ENCODE data around the gene REN.

REN gene

DNA sequence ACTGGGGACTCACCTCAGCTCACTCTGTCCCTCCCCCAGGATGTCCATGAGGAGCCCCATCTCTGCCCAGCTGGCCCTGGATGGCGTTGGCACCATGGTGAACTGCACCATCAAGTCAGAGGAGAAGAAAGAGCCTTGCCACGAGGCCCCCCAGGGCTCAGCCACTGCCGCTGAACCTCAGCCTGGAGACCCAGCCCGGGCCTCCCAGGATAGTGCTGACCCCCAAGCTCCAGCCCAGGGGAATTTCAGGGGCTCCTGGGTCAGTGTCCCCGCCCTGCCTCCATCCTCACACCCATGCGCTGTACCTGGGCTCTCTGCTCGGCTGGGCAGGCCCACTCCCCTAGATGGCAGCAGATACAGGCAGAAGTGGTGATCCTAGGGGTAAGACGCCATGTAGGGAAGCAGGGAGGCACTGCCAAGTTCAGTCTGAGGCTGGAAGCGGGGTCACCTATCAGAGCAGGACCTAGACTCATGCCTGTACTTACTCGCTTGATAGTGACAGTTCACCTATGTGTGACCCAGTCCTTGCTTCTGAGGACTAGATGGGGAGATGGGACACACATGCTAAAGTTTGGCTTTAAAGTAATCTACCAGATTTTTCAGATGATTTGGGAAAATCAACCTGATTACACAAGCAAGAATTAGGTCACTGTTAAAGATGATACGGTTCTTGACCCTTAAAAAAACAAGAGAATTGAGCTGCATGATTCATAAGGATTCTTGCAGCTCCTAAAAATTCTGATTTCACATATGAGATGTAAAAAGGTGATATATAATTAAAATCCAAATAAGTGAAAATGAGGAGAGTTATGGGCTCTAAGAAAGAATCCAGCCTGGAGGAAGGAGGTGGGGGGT lies 53.0 kb downstream of the REN start:
- peak overlapping the region in 1 of 2 donors; percentile 27 for H3K4me3 Mint-ChIP-seq
- H3K4me1 Mint-ChIP-seq (ENCODE audit: low read depth in 2 of 2) = peaks cover 0 to 21% of the 10 kb centered on the region in 2 donors
- peaks cover 11% of the 10 kb centered on the region for H3K36me3 Mint-ChIP-seq (ENCODE audit: insufficient read depth)
- H3K27me3 Mint-ChIP-seq = no peaks in the 10 kb centered on the region
- peak overlapping the region in 1 of 2 donors; percentile 75 for H3K27ac Mint-ChIP-seq
- no peaks in the 10 kb centered on the region for H3K9me3 Mint-ChIP-seq
- ATAC-seq (replicated peaks) = no peak
- no peak for DNase-seq

DNA sequence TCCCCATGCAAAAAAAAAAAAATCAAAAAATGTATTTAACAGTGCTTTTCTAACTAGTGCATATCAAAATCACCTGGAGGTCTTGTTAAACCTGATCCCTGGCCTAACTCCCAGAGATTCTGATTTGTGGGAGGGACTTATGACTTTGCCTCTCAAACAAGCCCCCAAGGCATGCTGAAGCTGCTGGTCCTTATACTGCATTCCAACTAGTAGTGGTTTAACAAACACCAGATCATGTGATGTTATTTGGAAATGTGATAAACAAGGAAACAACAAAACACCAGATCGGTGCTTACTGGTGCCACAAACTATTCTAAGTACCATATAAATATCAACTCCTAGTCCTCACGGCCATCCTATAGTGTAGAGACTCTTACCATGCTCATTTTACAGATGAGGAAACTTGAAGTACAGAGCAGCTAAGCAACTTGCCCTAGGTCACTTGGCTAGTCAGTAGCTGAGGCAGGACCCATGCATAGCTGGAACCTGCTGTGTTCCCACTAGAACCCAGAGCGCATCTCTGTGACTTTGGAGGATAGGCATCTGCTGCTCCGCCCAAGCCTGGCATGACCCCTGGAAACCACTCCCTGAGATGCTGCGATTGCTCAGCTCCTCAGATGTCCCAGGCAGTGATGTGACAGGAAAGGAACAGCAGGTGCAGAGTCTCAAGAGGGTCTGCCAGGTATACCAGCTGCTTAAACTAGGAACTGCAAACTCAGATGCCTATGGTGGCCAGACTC lies 55.1 kb downstream of the REN start:
- peaks cover 11% of the 10 kb centered on the region for H3K36me3 Mint-ChIP-seq (ENCODE audit: insufficient read depth)
- DNase-seq = no peak
- peaks cover 0 to 28% of the 10 kb centered on the region in 2 donors for H3K4me1 Mint-ChIP-seq (ENCODE audit: low read depth in 2 of 2)
- no peaks in the 10 kb centered on the region for H3K9me3 Mint-ChIP-seq
- no peak overlapping the region for H3K27ac Mint-ChIP-seq
- no peaks in the 10 kb centered on the region for H3K27me3 Mint-ChIP-seq
- no peak overlapping the region for H3K4me3 Mint-ChIP-seq
- ATAC-seq (replicated peaks) = no peak

DNA sequence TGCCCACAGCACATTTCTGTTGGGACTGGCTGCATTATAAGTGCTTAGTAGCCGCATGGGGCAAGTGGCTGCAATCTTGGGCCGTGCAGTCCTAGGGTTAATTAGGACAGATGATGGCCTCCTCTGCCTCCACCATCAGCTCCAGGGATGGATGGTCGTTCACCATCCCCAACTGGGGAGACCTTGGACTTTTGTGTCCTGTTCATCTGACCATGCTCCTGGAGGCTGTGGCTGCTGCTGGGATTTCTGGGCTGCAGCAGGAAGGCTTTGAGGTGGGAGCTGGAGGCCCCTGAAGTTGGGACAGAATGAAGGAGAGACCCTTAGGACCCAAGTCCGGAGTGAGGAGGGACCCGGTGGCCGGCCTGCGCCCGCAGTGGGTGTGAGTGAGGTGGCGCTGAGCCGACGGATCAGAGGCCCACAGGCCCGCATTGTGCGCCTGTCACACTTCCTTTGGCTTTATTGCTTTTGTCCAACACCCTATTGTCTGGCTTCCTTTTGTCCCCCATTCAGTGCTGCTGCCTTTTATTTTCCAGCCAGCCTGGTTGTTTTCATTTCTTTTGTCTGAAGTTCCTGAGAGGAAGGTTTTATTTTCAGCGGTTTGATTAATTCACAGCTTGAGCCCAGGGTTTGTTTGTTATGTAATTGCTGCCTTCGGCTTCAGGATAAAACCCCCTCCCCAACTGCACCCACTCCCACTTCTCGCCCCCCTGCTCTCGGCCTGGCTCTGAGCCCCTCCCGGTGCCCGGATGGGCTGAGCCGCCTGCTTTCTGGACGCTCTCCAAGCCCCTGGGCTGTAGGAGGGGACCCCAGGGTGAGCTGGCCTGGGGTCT lies 57.6 kb downstream of the REN start:
- no peaks in the 10 kb centered on the region for H3K9me3 Mint-ChIP-seq
- peaks cover 13 to 49% of the 10 kb centered on the region in 2 donors for H3K4me1 Mint-ChIP-seq (ENCODE audit: low read depth in 2 of 2)
- no peak for DNase-seq
- no peak overlapping the region for H3K4me3 Mint-ChIP-seq
- ATAC-seq (replicated peaks) = no peak
- H3K36me3 Mint-ChIP-seq (ENCODE audit: insufficient read depth) = peaks cover 3% of the 10 kb centered on the region
- no peaks in the 10 kb centered on the region for H3K27me3 Mint-ChIP-seq
- peak overlapping the region in 1 of 2 donors; percentile 85 for H3K27ac Mint-ChIP-seq

DNA sequence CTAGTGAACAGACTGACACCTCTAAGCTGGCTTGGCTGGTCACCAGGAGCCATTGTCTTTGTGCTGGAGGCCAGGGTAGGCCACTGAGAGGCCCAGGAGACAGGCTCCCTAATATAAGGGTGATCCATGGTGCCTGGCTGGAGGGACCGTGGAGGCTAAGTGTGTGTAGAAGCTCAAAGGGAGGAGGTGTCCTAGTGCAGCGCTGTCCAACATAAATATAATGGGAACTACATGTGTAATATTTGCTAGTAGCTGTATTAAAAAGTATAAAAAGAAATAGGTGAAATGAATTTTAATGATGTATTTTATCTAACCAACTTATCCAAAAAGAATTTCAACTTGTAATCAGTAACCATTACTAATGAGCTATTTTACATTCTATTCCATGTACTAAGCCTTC lies 58.2 kb downstream of the REN start:
- Mint-ChIP-seq H3K4me1 (ENCODE audit: low read depth in 2 of 2) (peaks cover 19 to 51% of the 10 kb centered on the region in 2 donors), H3K36me3 (ENCODE audit: insufficient read depth) (peaks cover 3% of the 10 kb centered on the region), H3K9me3 (no peaks in the 10 kb centered on the region), H3K4me3 (no peak overlapping the region), H3K27me3 (no peaks in the 10 kb centered on the region), H3K27ac (peak overlapping the region; percentile 82 to 85)
- no peak for DNase-seq
- no peak for ATAC-seq (replicated peaks)

DNA sequence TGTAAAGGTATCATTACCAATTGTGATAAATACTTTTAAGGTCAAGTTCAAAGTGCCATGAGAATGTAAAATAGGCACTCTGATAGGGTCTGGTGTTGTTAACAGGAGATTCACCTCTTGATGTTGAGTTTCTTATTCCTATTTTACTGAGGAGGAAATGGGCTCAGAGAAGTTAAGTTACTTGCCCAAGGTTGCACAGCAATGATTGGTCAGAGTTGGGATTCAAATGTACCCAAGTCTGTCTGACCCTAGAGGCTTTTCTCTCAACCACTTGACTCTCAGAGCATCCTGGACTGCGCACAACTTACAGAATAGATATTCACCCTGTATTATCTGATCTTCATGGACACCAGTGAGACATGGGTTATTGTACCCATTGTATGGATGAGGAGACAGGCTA lies 59.3 kb downstream of the REN start:
- no peaks in the 10 kb centered on the region for H3K9me3 Mint-ChIP-seq
- H3K27ac Mint-ChIP-seq = peak overlapping the region; percentile 82 to 85
- H3K27me3 Mint-ChIP-seq = no peaks in the 10 kb centered on the region
- H3K4me1 Mint-ChIP-seq (ENCODE audit: low read depth in 2 of 2) = peaks cover 29 to 55% of the 10 kb centered on the region in 2 donors
- no peak for ATAC-seq (replicated peaks)
- peaks cover 3% of the 10 kb centered on the region for H3K36me3 Mint-ChIP-seq (ENCODE audit: insufficient read depth)
- no peak for DNase-seq
- no peak overlapping the region for H3K4me3 Mint-ChIP-seq

DNA sequence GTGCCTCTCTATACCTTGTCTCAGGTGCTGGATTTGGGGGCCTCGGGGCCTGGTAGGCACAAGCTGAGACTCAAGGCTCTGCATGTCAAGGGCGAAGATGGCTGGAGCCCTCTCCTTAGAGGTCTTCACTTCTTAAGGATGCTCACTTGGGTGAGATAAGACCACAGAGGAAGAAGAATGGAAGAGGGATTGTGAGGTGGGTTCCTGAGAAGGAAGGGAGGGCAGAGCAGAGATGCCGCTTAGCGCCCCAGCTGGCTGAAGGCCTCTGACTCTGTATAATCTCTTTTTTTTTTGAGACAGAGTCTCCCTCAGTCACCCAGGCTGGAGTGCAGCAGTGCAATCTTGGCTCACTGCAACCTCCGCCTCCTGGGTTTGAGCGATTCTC lies 61.0 kb downstream of the REN start:
- DNase-seq (no peak), ATAC-seq (replicated peaks) (no peak)
- Mint-ChIP-seq H3K27me3 (no peaks in the 10 kb centered on the region), H3K4me3 (peak overlapping the region; percentile 77 to 88), H3K27ac (peak overlapping the region; percentile 94 to 98), H3K36me3 (ENCODE audit: insufficient read depth) (peaks cover 3% of the 10 kb centered on the region), H3K9me3 (no peaks in the 10 kb centered on the region), H3K4me1 (ENCODE audit: low read depth in 2 of 2) (peaks cover 29 to 63% of the 10 kb centered on the region in 2 donors)

Measured in effector memory CD8-positive, alpha-beta T cell (primary cell).